ENCODE data around the gene WDR6.
A peak's percentile ranks its signal among the peaks of the same experiment; 100 is the strongest.

Gene WDR6

GRCh38 chr3:49007068-49007770 is at the start of gene WDR6:
Gene WDR6 (plus strand): TSS chr3:49007391. CDS start chr3:49007432, 41 bp downstream.
- DNase-seq, result peak; percentile 98

GRCh38 chr3:48960841-48961413 is 46.3 kb upstream of the WDR6 start:
- no peak for DNase-seq

- no peak for DNase-seq
These were observed 44.9 kb upstream of the WDR6 start for GRCh38 chr3:48962340-48962739.

- DNase-seq, result no peak
These were observed 44.3 kb upstream of the WDR6 start for GRCh38 chr3:48962939-48963338.

GRCh38 chr3:48963591-48963990 is 43.6 kb upstream of the WDR6 start:
- DNase-seq, result no peak

GRCh38 chr3:48966367-48966766 is 40.8 kb upstream of the WDR6 start:
- no peak for DNase-seq

GRCh38 chr3:48966876-48967361 is 40.3 kb upstream of the WDR6 start:
- no peak for DNase-seq

GRCh38 chr3:48970586-48970985 is 36.6 kb upstream of the WDR6 start:
- DNase-seq, result no peak

GRCh38 chr3:48974076-48974864 is 32.9 kb upstream of the WDR6 start:
- no peak for DNase-seq

GRCh38 chr3:48979451-48979850 is 27.7 kb upstream of the WDR6 start:
- no peak for DNase-seq

GRCh38 chr3:48980295-48980694 is 26.9 kb upstream of the WDR6 start:
- no peak for DNase-seq

GRCh38 chr3:48982016-48982415 is 25.2 kb upstream of the WDR6 start:
- no peak for DNase-seq

GRCh38 chr3:48982686-48983085 is 24.5 kb upstream of the WDR6 start:
- no peak for DNase-seq

- DNase-seq, result no peak
These were observed 24.1 kb upstream of the WDR6 start for GRCh38 chr3:48983096-48983495.

GRCh38 chr3:48984663-48985062 is 22.5 kb upstream of the WDR6 start:
- no peak for DNase-seq

GRCh38 chr3:48985831-48986376 is 21.3 kb upstream of the WDR6 start:
- DNase-seq, result no peak

GRCh38 chr3:48989126-48989795 is 17.9 kb upstream of the WDR6 start:
- no peak for DNase-seq

- DNase-seq, result peak; percentile 93
These were observed 17.2 kb upstream of the WDR6 start, which contains the start of gene P4HTM for GRCh38 chr3:48989796-48990635. Gene P4HTM (plus strand): TSS chr3:48990241. CDS start chr3:48990257, 16 bp downstream.

GRCh38 chr3:48990636-48991469 is 16.3 kb upstream of the WDR6 start:
- peak; percentile 86 for DNase-seq

- no peak for DNase-seq
These were observed 15.2 kb upstream of the WDR6 start for GRCh38 chr3:48991851-48992545.
